Adrenal gland (tissue), 12 donors: ENCODE measurements around the gene STARD5. TPM values are rescaled to one million over a fixed set of nuclear protein-coding genes. Genes with fewer than 3 reads are reported as not detected.
"Not testable (repeated sequence)": the region's sequence is repeated elsewhere in the genome, so short reads cannot be mapped to it uniquely, and the experiment has no call there.

Experiments used
- DNase-seq, 7 donors: peaks; one replicate each; pipeline ENCODE4 v3.0.0-alpha.2; 2019 to 2020
- H3K27ac ChIP-seq, 5 donors: fragments of 200-600 bp; sonication (generic) in 4 of 5; 1 replicate in 3 of 5; 2 replicates in 2 of 5; pipeline versions ENCODE4 v1.5.1 to v1.8.0; 2016 to 2020; ENCODE audit warnings: mild to moderate bottlenecking in 1 of 5
- H3K27me3 ChIP-seq: fragments of 200-600 bp; 2 replicates; pipeline ENCODE4 v1.8.0; 2021
- H3K36me3 ChIP-seq, 2 donors: fragments of 200-600 bp; replicated peaks in 1 of 2; 1 replicate in 1 of 2; 2 replicates in 1 of 2; pipeline versions ENCODE4 v1.5.1 to v1.8.0; 2018 to 2022
- H3K4me1 ChIP-seq, 2 donors: fragments of 200-600 bp; replicated peaks in 1 of 2; 1 replicate in 1 of 2; 2 replicates in 1 of 2; pipeline versions ENCODE4 v1.5.1 to v1.8.0; 2018 to 2021
- H3K4me3 ChIP-seq, 4 donors: fragments of 200-600 bp; sonication (generic) in 3 of 4; one replicate each; pipeline ENCODE4 v1.5.1; 2016 to 2018
- H3K9me3 ChIP-seq, 3 donors: fragments of 200-600 bp; sonication (generic) in 1 of 3; replicated peaks in 1 of 3; 1 replicate in 2 of 3; 2 replicates in 1 of 3; pipeline versions ENCODE4 v1.5.1 to v1.8.0; 2016 to 2021
- CTCF ChIP-seq, 6 experiments: fragments of 450-650 bp in 4 of 6; fragments of 200-600 bp in 2 of 6; sonication (generic) in 1 of 6; IDR thresholded peaks; 1 replicate in 5 of 6; 2 replicates in 1 of 6; pipeline versions ENCODE4 v1.5.1 to v1.8.0; 2016 to 2021; ENCODE audit warnings: antibody characterized with exemption in 6 of 6, mild to moderate bottlenecking in 2 of 6, moderate library complexity in 1 of 6
- POLR2A ChIP-seq, 2 donors: fragments of 450-650 bp; IDR thresholded peaks; one replicate each; pipeline ENCODE4 v1.6.1; 2017; ENCODE audit warnings: antibody characterized with exemption in 2 of 2, mild to moderate bottlenecking in 2 of 2, moderate library complexity in 1 of 2
- WGBS, 4 donors: extraction: QIAGEN DNeasy Blood & Tissue Kit in 2 of 4; methylation state at CpG; one replicate each; pipeline versions ENCODE4 v1.1.5 to v1.1.7; 2013 to 2017; 5-methylcytosine and 5-hydroxymethylcytosine counted together
- intact Hi-C, 2 donors: fragments of 100-400 bp; cut with DNase I; formaldehyde crosslinking; loops; one replicate each; pipeline versions ENCODE4 v1.14.1 to v1.15.0; 2022 to 2023
- polyA plus RNA-seq, 3 donors: library from polyadenylated mRNA; stranded (reverse); fragments of 200-250 nt in 2 of 3; fragments of 350-450 nt in 1 of 3; fragmentation: Illumina TruSeq in 1 of 3; extraction: RNeasy Lipid Tissue Mini Kit (QIAGEN cat#74804) in 1 of 3; gene quantifications; one replicate each; pipeline ENCODE4 v1.2.3, GENCODE V29; 2013 to 2014
- total RNA-seq, 9 donors: library from RNA; depleted of rRNA in 4 of 9; stranded (reverse); fragments of >200 nt in 4 of 9; fragments of 120-200 nt in 1 of 9; fragmentation: NEBNext Ultra II Directional in 1 of 9; extraction: Animal tissue kit (Norgen Biotek cat#: 25700) in 1 of 9; gene quantifications; one replicate each; pipeline versions ENCODE4 v1.1.0 to v1.2.4, GENCODE V29; 2013 to 2023
- donor health status: healthy with polysubstance abuse.
- donor health status: Bipolar disorder and iron deficiency.
- donor health status: DM: yes; HTN: yes; CAD: no.
- donor health status: DM: no; HTN: no; CAD: no.
- donor health status: DM: no; HTN: no; CAD: no.
- donor health status: DM: yes; HTN: yes; CAD: no.

STARD5 gene
- total and polyA plus RNA-seq, 12 donors = 0.97 to 6.1 (median 3.5) TPM

GRCh38 chr15:81331600-81331999, 7.7 kb upstream of the STARD5 start:
- Histone ChIP-seq H3K27me3 (no peaks in the 10 kb centered on the region), H3K4me1 (no peaks in the 10 kb centered on the region), H3K9me3 (no peaks in the 10 kb centered on the region), H3K36me3 (no peaks in the 10 kb centered on the region), H3K27ac (no peak overlapping the region), H3K4me3 (no peak overlapping the region)
- intact Hi-C loops = loop anchor here in 1 of 2 donors (5.0 to 10.0 kb wide), 2 partner anchors 54 to 227 kb away; no protein-coding TSS in a partner anchor
- DNase-seq = no peak
- WGBS, 4 donors = 87 to 95% (median 90%) methylated on average over 15 of the region's 15 CpGs
- TF ChIP-seq POLR2A (IDR thresholded peaks at IDR 0.05) (no peak), CTCF (IDR thresholded peaks at IDR 0.05) (no peak)

DNA sequence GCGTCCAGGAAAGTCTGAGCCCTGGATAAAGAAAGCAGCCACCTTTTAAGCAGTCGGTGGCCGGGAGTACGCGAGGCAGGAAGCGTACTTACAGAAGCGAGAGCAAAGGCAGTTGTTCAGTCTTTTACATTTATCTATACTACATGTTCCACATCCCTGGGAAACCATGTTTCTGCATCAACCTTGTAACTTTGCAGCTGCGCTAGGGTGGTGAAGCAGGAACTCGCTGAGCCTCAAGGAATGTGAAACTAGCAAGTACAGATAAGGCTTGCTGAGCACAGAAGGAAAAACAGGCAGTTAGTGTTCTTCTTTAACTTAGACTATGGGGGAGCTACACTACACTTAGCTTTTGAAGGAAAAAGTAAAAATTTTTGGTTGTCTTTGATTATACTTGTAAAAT, 7.2 kb upstream of the STARD5 start:
- H3K9me3 ChIP-seq, H3K27me3 ChIP-seq, H3K27ac ChIP-seq, H3K36me3 ChIP-seq, H3K4me3 ChIP-seq, DNase-seq, H3K4me1 ChIP-seq: not testable (repeated sequence)
- intact Hi-C loops = loop anchor here in 1 of 2 donors (5.0 to 10.0 kb wide), 2 partner anchors 54 to 226 kb away; no protein-coding TSS in a partner anchor
- 69 to 84% (median 77%) methylated on average over 9 of the region's 9 CpGs for WGBS, 4 donors

- no peaks in the 10 kb centered on the region for H3K9me3 ChIP-seq
- H3K27ac ChIP-seq = no peak overlapping the region
- H3K36me3 ChIP-seq = no peaks in the 10 kb centered on the region
- no peaks in the 10 kb centered on the region for H3K4me1 ChIP-seq
- WGBS, 4 donors = 68 to 85% (median 84%) methylated on average over 5 of the region's 5 CpGs
- H3K4me3 ChIP-seq = no peak overlapping the region
- DNase-seq = no peak
- no peaks in the 10 kb centered on the region for H3K27me3 ChIP-seq
- intact Hi-C loops = loop anchor here in 1 of 2 donors (5.0 to 10.0 kb wide), 2 partner anchors 53 to 226 kb away; no protein-coding TSS in a partner anchor
- TF ChIP-seq CTCF (IDR thresholded peaks at IDR 0.05) = no peak
- no peak for TF ChIP-seq POLR2A (IDR thresholded peaks at IDR 0.05)
Observed at GRCh38 chr15:81330366-81331090, 6.6 kb upstream of the STARD5 start.

GRCh38 chr15:81329446-81329845, 5.5 kb upstream of the STARD5 start:
- DNase-seq = no peak
- no peaks in the 10 kb centered on the region for H3K36me3 ChIP-seq
- H3K4me1 ChIP-seq = no peaks in the 10 kb centered on the region
- no peaks in the 10 kb centered on the region for H3K9me3 ChIP-seq
- no peak overlapping the region for H3K4me3 ChIP-seq
- no peak overlapping the region for H3K27ac ChIP-seq
- no peaks in the 10 kb centered on the region for H3K27me3 ChIP-seq
- TF ChIP-seq POLR2A (IDR thresholded peaks at IDR 0.05) (no peak), CTCF (IDR thresholded peaks at IDR 0.05) (no peak)
- WGBS, 4 donors = 92 to 100% (median 98%) methylated on average over 2 of the region's 2 CpGs
- intact Hi-C loops = no loop called here

GRCh38 chr15:81327516-81327915, 3.6 kb upstream of the STARD5 start:
- H3K27ac ChIP-seq = no peak overlapping the region
- no peak overlapping the region for H3K4me3 ChIP-seq
- H3K27me3 ChIP-seq = no peaks in the 10 kb centered on the region
- peaks cover 3 to 4% of the 10 kb centered on the region in 2 donors for H3K4me1 ChIP-seq
- no peaks in the 10 kb centered on the region for H3K36me3 ChIP-seq
- 72 to 82% (median 75%) methylated on average over 3 of the region's 3 CpGs for WGBS, 4 donors
- no peak for TF ChIP-seq CTCF (IDR thresholded peaks at IDR 0.05)
- TF ChIP-seq POLR2A (IDR thresholded peaks at IDR 0.05) = no peak
- no peaks in the 10 kb centered on the region for H3K9me3 ChIP-seq
- no peak for DNase-seq
- intact Hi-C loops = no loop called here
